Kidney (tissue), 14 donors: Measurements from ENCODE around the gene TTLL8. TPM values are rescaled to one million over a fixed set of nuclear protein-coding genes. Genes with fewer than 3 reads are reported as not detected.

Source experiments
- DNase-seq, 5 donors: peaks; one replicate each; pipeline ENCODE4 v3.0.0-alpha.2; 2013 to 2020
- FAIRE-seq: peaks from 2 replicates; lab custom pipeline; 2012; peaks lifted over from hg19 to GRCh38; lab: Jason Lieb, UNC
- H3K27ac ChIP-seq, 2 donors: one replicate each; pipeline ENCODE4 v1.7.0; 2013; ENCODE audit warnings: low read depth in 2 of 2, low read length in 2 of 2, inconsistent platforms in 1 of 2
- H3K27me3 ChIP-seq: one replicate; pipeline ENCODE4 v1.7.1; 2013; ENCODE audit warnings: low read length, inconsistent platforms; ENCODE audit not compliant: control insufficient read depth, insufficient read depth
- H3K36me3 ChIP-seq, 3 donors: one replicate each; pipeline versions ENCODE4 v1.7.0 to v1.7.1; 2013; ENCODE audit warnings: low read length in 3 of 3, control low read depth in 1 of 3, inconsistent platforms in 1 of 3; ENCODE audit not compliant: insufficient read depth in 3 of 3, control insufficient read depth in 2 of 3
- H3K4me1 ChIP-seq, 3 donors: one replicate each; pipeline versions ENCODE4 v1.7.0 to v1.7.1; 2013; ENCODE audit warnings: low read length in 3 of 3, inconsistent platforms in 1 of 3, low read depth in 1 of 3; ENCODE audit not compliant: control insufficient read depth in 2 of 3, insufficient read depth in 2 of 3
- H3K4me3 ChIP-seq, 3 donors: one replicate each; pipeline versions ENCODE4 v1.7.0 to v1.8.1; 2013; ENCODE audit warnings: low read length in 3 of 3, control low read depth in 1 of 3, inconsistent platforms in 1 of 3
- H3K9ac ChIP-seq, 3 donors: one replicate each; pipeline versions ENCODE4 v1.7.0 to v1.7.1; 2013; ENCODE audit warnings: low read length in 3 of 3, control low read depth in 1 of 3, inconsistent platforms in 1 of 3
- H3K9me3 ChIP-seq, 3 donors: one replicate each; pipeline versions ENCODE4 v1.7.0 to v1.7.1; 2013; ENCODE audit warnings: low read length in 3 of 3, control low read depth in 1 of 3, inconsistent platforms in 1 of 3; ENCODE audit not compliant: control insufficient read depth in 2 of 3, insufficient read depth in 1 of 3
- CTCF ChIP-seq: IDR thresholded peaks from 3 replicates; pipeline ENCODE4 v1.5.1; 2012; ENCODE audit warnings: mild to moderate bottlenecking, moderate library complexity, borderline replicate concordance; ENCODE audit not compliant: insufficient read depth; ENCODE audit errors: extremely low read depth
- intact Hi-C: fragments of 100-400 bp; cut with DNase I; formaldehyde crosslinking; loops from one replicate; pipeline ENCODE4 v1.11.1; 2022
- polyA plus RNA-seq: library from polyadenylated mRNA; stranded (reverse); fragments of 350-450 nt; fragmentation: Illumina TruSeq; extraction: RNeasy Lipid Tissue Mini Kit (QIAGEN cat#74804); gene quantifications from one replicate; pipeline ENCODE4 v1.2.3, GENCODE V29; 2014; ENCODE audit warnings: low read depth, low replicate concordance; ENCODE audit not compliant: insufficient read depth
- total RNA-seq: library from RNA; stranded (reverse); fragmentation: NEBNext Ultra II Directional; extraction: Animal tissue kit (Norgen Biotek cat#: 25700); gene quantifications from one replicate; pipeline ENCODE4 v1.2.1, GENCODE V29; 2021
- donor health status: control.
- donor health status: control.
- donor health status: control.
- donor health status: control.
- donor health status: control.
- donor health status: DM: yes; HTN: yes; CAD: no.
- donor health status: Normal renal cell carcinoma (clear cell type).

Gene TTLL8
- total and polyA plus RNA-seq, 2 donors from 2014 or later: not detected

DNA sequence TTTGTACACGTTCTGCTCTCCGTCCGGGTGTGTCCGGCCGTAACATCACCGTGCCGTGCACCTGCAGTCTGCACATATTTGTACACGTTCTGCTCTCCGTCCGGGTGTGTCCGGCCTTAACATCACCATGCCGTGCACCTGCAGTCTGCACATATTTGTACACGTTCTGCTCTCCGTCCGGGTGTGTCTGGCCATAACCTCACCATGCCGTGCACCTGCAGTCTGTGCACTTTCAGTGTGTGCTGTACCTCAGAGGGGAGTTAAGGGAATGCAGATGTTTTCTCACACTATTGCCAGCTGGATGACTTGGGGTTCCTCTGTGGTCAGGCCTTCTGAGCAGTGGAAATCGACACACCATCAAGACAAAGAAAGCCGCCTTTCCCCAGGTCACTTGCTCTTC lies 4.2 kb downstream of the TTLL8 start:
- intact Hi-C loops: no loop called here
- FAIRE-seq (no peak), DNase-seq (peak in 2 of 5 donors; percentile 9 to 37)
- no peaks in the 10 kb centered on the region for H3K9me3 ChIP-seq
- H3K36me3 ChIP-seq: no peaks in the 10 kb centered on the region
- H3K9ac ChIP-seq: no peak overlapping the region
- H3K27ac ChIP-seq: no peak overlapping the region
- H3K27me3 ChIP-seq: no peaks in the 10 kb centered on the region
- TF ChIP-seq CTCF: no peak
- no peak overlapping the region for H3K4me3 ChIP-seq
- H3K4me1 ChIP-seq: no peaks in the 10 kb centered on the region

- no peak overlapping the region for H3K9ac ChIP-seq
- no peak overlapping the region for H3K4me3 ChIP-seq
- no peak for TF ChIP-seq CTCF
- intact Hi-C loops: no loop called here
- no peaks in the 10 kb centered on the region for H3K27me3 ChIP-seq
- H3K9me3 ChIP-seq: no peaks in the 10 kb centered on the region
- DNase-seq (peak in 1 of 5 donors; percentile 37), FAIRE-seq (no peak)
- no peaks in the 10 kb centered on the region for H3K4me1 ChIP-seq
- no peaks in the 10 kb centered on the region for H3K36me3 ChIP-seq
- H3K27ac ChIP-seq: no peak overlapping the region
These were observed 6.2 kb downstream of the TTLL8 start for GRCh38 chr22:50051930-50052329.

DNA sequence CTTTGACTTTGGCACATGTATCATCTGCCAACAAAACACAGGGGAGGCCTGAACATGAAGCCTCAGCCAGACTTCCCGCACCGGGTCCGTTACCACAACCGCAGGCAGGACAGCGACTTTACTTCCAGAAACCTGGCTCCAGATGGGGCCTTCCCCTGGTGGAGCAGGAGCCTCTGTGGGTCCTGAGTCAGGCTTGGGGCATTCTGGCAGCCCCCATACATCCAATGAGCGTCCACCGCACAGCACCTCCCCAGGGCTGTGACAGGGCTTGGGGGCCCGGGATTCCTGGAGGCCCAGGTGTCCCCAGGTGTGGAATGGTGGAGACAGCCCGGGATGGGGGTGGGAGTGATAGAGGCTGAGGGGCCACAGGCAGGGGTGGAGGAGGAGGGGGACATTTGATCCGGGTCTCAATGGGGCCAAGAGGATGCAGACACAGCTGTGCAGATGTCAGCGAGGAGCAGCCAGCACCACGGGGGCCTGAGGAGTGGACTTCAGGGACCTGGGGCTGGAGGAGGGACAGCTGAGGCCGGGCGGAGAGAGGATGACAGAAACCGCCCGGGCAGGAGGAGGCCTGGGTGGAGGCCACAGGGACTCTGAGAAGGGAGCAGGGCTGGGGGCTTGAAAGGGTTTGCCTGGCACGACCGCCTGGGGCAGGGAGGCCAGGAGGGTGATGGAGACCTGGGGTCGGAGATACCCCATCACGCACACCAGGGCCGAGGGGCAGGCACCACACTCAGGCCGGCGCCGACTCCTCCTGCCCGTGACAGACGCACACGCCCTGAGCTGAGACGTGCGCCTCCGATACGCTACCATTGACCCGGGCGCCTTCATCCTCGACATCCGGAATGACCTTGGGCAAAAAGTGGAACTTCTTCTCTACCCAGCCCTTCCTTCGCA lies 8.6 kb downstream of the TTLL8 start:
- Histone ChIP-seq H3K27me3 (no peaks in the 10 kb centered on the region), H3K36me3 (no peaks in the 10 kb centered on the region), H3K9ac (no peak overlapping the region), H3K9me3 (no peaks in the 10 kb centered on the region), H3K4me3 (no peak overlapping the region), H3K27ac (no peak overlapping the region), H3K4me1 (no peaks in the 10 kb centered on the region)
- intact Hi-C loops: no loop called here
- no peak for FAIRE-seq
- peak in 2 of 5 donors; percentile 48 to 51 for DNase-seq
- no peak for TF ChIP-seq CTCF
